HG02678 (cell line): ENCODE data around the gene PTGR1.
"Not testable (repeated sequence)": the region's sequence is repeated elsewhere in the genome, so short reads cannot be mapped to it uniquely, and the experiment has no call there.

Source experiments
- ATAC-seq: cut with Tn5 transposase; IDR thresholded peaks from one replicate; pipeline ENCODE4 v1.9.1; 2021; ENCODE audit warnings: mild to moderate bottlenecking, moderate library complexity; ENCODE audit not compliant: unreplicated experiment

Gene PTGR1

GRCh38 chr9:111599092-111599954 lies at the start of gene PTGR1:
TSS of gene PTGR1 (minus strand) at chr9:111599647. CDS start at chr9:111597422, 2,225 bp downstream.
- no peak for ATAC-seq

- no peak for ATAC-seq
Observed at GRCh38 chr9:111649016-111649415, 49.6 kb upstream of the PTGR1 start.

GRCh38 chr9:111648066-111648465 lies 48.6 kb upstream of the PTGR1 start:
- no peak for ATAC-seq

GRCh38 chr9:111646417-111646816 lies 47.0 kb upstream of the PTGR1 start:
- ATAC-seq, result no peak

GRCh38 chr9:111645806-111646205 lies 46.4 kb upstream of the PTGR1 start:
- no peak for ATAC-seq

GRCh38 chr9:111644195-111644772 lies 44.8 kb upstream of the PTGR1 start:
- no peak for ATAC-seq

GRCh38 chr9:111637421-111637950 lies 38.0 kb upstream of the PTGR1 start:
- no peak for ATAC-seq

GRCh38 chr9:111634860-111635259 lies 35.4 kb upstream of the PTGR1 start:
- ATAC-seq, result no peak

- no peak for ATAC-seq
Observed at GRCh38 chr9:111633389-111633736, 33.9 kb upstream of the PTGR1 start.

- no peak for ATAC-seq
Observed at GRCh38 chr9:111632695-111633388, 33.4 kb upstream of the PTGR1 start.

- no peak for ATAC-seq
Observed at GRCh38 chr9:111632060-111632459, 32.6 kb upstream of the PTGR1 start.

GRCh38 chr9:111631214-111631971 lies 31.9 kb upstream of the PTGR1 start, which contains the start of gene DNAJC25:
TSS of gene DNAJC25 (plus strand) at chr9:111631334. CDS start at chr9:111631408, 74 bp downstream.
- peak; percentile 98 for ATAC-seq

- ATAC-seq, result no peak
Observed at GRCh38 chr9:111630964-111631213, 31.4 kb upstream of the PTGR1 start.

- peak; percentile 23 for ATAC-seq
Observed at GRCh38 chr9:111630182-111630963, 30.9 kb upstream of the PTGR1 start.

GRCh38 chr9:111628411-111628810 lies 29.0 kb upstream of the PTGR1 start:
- no peak for ATAC-seq

GRCh38 chr9:111627260-111627963 lies 28.0 kb upstream of the PTGR1 start:
- ATAC-seq, result no peak

- no peak for ATAC-seq
Observed at GRCh38 chr9:111622626-111623025, 23.2 kb upstream of the PTGR1 start.

GRCh38 chr9:111621895-111622480 lies 22.5 kb upstream of the PTGR1 start:
- ATAC-seq, result peak; percentile 56

- not testable (repeated sequence) for ATAC-seq
Observed at GRCh38 chr9:111617349-111617748, 17.9 kb upstream of the PTGR1 start.
